K562 (cell line): Measurements from ENCODE around the gene ZSWIM4. TPM values are rescaled to one million over a fixed set of nuclear protein-coding genes. Genes with fewer than 3 reads are reported as not detected.

ENCODE experiments used
- ATAC-seq: fragments of 200-7000 bp; cut with Tn5 transposase; 3 replicates; pipeline ENCODE4 v1.9.1; 2020; ENCODE audit warnings: moderate library complexity
- BruUV-seq: library from RNA; stranded (reverse); fragments of 400-500 nt; replicated peaks from 2 replicates; lab custom pipeline; 2021; lab: Mats Ljungman, UMichigan
- CTCF ChIA-PET: fragments of 300-600 bp; formaldehyde crosslinking; extraction: SDS; loops from one replicate; lab custom pipeline; 2021; ENCODE audit warnings: low intra/inter-chr PET ratio; lab: Yijun Ruan, JAX
- POLR2A ChIA-PET: fragments of 300-600, 350-650 bp; sonication (Branson Sonifier 250); formaldehyde crosslinking; extraction: SDS; loops from one replicate; lab custom pipeline; 2021; ENCODE audit warnings: antibody characterized with exemption, inconsistent platforms; lab: Yijun Ruan, JAX
- DNase-seq, 4 experiments: peaks; one replicate each; pipeline versions ENCODE4 v3.0.0 to v3.0.0-alpha.2; 2011 to 2018; ENCODE audit warnings: low spot score in 3 of 4, mixed read lengths in 3 of 4; ENCODE audit errors: extremely low read depth in 1 of 4
- FAIRE-seq: peaks from 2 replicates; lab custom pipeline; 2011; peaks lifted over from hg19 to GRCh38; lab: Jason Lieb, UNC
- H2AFZ ChIP-seq: 2 replicates; pipeline ENCODE4 v1.6.0; 2011; ENCODE audit warnings: low read depth, low read length, control low read depth, inconsistent platforms
- H3K27ac ChIP-seq: fragments of 200-600 bp; 3 replicates; pipeline ENCODE4 v1.8.0; 2011; ENCODE audit warnings: low read depth, mild to moderate bottlenecking, control low read depth, inconsistent platforms, low read length, moderate library complexity, mixed read lengths; ENCODE audit errors: extremely low read depth
- H3K27me3 ChIP-seq, 2 experiments: fragments of 300-600 bp in 1 of 2; 2 replicates in 1 of 2; 3 replicates in 1 of 2; pipeline versions ENCODE4 v1.6.0 to v1.8.0; 2011; ENCODE audit warnings: inconsistent platforms in 2 of 2, low read length in 2 of 2, mild to moderate bottlenecking in 1 of 2, mixed read lengths in 1 of 2, moderate library complexity in 1 of 2; ENCODE audit not compliant: control insufficient read depth in 2 of 2, insufficient read depth in 2 of 2
- H3K36me3 ChIP-seq: fragments of 300-600 bp; 3 replicates; pipeline ENCODE4 v1.8.0; 2011; ENCODE audit warnings: mild to moderate bottlenecking, low read length, inconsistent platforms; ENCODE audit not compliant: control insufficient read depth, insufficient read depth
- H3K4me1 ChIP-seq, 2 experiments: fragments of 200-600 bp in 1 of 2; replicated peaks in 1 of 2; 2 replicates in 1 of 2; 3 replicates in 1 of 2; pipeline versions ENCODE4 v1.5.1 to v1.8.0; 2011; ENCODE audit warnings: inconsistent platforms in 2 of 2, low read length in 2 of 2, mild to moderate bottlenecking in 1 of 2, mixed read lengths in 1 of 2, moderate library complexity in 1 of 2; ENCODE audit not compliant: control insufficient read depth in 2 of 2, insufficient read depth in 2 of 2
- H3K4me2 ChIP-seq: 2 replicates; pipeline ENCODE4 v1.6.1; 2011; ENCODE audit warnings: low read length, control low read depth, inconsistent platforms, mixed read lengths; ENCODE audit not compliant: insufficient read depth
- H3K4me3 ChIP-seq: fragments of 200-600 bp; sonication (generic), shearing (Covaris generic); 2 replicates; pipeline ENCODE4 v1.5.1; 2016; ENCODE audit warnings: control low read depth, inconsistent platforms
- H3K79me2 ChIP-seq: fragments of 200-600 bp; 3 replicates; pipeline ENCODE4 v1.8.0; 2011; ENCODE audit warnings: low read length, inconsistent platforms; ENCODE audit not compliant: control insufficient read depth, insufficient read depth
- H3K9ac ChIP-seq, 2 experiments: 2 replicates each; pipeline versions ENCODE4 v1.6.0 to v1.6.1; 2011; ENCODE audit warnings: low read depth in 2 of 2, low read length in 2 of 2, control low read depth in 1 of 2, inconsistent platforms in 1 of 2, mild to moderate bottlenecking in 1 of 2, mixed read lengths in 1 of 2; ENCODE audit not compliant: insufficient read depth in 1 of 2
- H3K9me1 ChIP-seq: one replicate; pipeline ENCODE4 v1.6.0; 2011; ENCODE audit warnings: inconsistent platforms, mild to moderate bottlenecking, low read length, moderate library complexity; ENCODE audit not compliant: control insufficient read depth, insufficient read depth
- H3K9me3 ChIP-seq: replicated peaks from 2 replicates; pipeline ENCODE4 v1.5.1; 2011; ENCODE audit warnings: low read depth, low read length, inconsistent platforms; ENCODE audit not compliant: control insufficient read depth, insufficient read depth
- H4K20me1 ChIP-seq: replicated peaks from 2 replicates; pipeline ENCODE4 v1.6.1; 2011; ENCODE audit warnings: low read length, inconsistent platforms, mixed read lengths; ENCODE audit not compliant: control insufficient read depth, insufficient read depth
- CBX5 ChIP-seq: IDR thresholded peaks from 2 replicates; pipeline ENCODE4 v1.6.1; 2014; ENCODE audit warnings: low read depth, borderline replicate concordance
- CGGBP1 ChIP-seq: fragments of 250-450 bp; sonication (Bioruptor Pico); IDR thresholded peaks from 2 replicates; pipeline ENCODE4 v1.9.0; 2021; ENCODE audit warnings: mild to moderate bottlenecking
- CTBP1 ChIP-seq: fragments of 450-650 bp; IDR thresholded peaks from 2 replicates; pipeline ENCODE4 v1.6.1; 2016; ENCODE audit warnings: borderline replicate concordance
- FOXJ2 ChIP-seq: fragments of 200-800 bp; sonication (Bioruptor generic); IDR thresholded peaks from 2 replicates; pipeline ENCODE4 v1.6.1; 2016; ENCODE audit warnings: missing genetic modification characterization, missing compliant biosample characterization
- HDAC1 ChIP-seq, 2 experiments: fragments of 450-650 bp; IDR thresholded peaks; 2 replicates each; pipeline ENCODE4 v1.6.1; 2016 to 2017; ENCODE audit warnings: inconsistent platforms in 1 of 2, mild to moderate bottlenecking in 1 of 2, moderate library complexity in 1 of 2
- MAFG ChIP-seq: fragments of 450-650 bp; conservative IDR thresholded peaks from 2 replicates; pipeline ENCODE4 v1.6.1; 2016; ENCODE audit warnings: missing genetic modification characterization, missing compliant biosample characterization
- MCM5 ChIP-seq: fragments of 450-650 bp; IDR thresholded peaks from 2 replicates; pipeline ENCODE4 v1.6.1; 2016; ENCODE audit warnings: low read depth
- NFIC ChIP-seq: fragments of 450-650 bp; IDR thresholded peaks from 2 replicates; pipeline ENCODE4 v1.6.1; 2017; ENCODE audit warnings: mild to moderate bottlenecking, inconsistent platforms
- NR2C2 ChIP-seq, 2 experiments: fragments of 200-800 bp in 1 of 2; sonication (Bioruptor generic) in 1 of 2; sonication (generic) in 1 of 2; formaldehyde crosslinking in 1 of 2; IDR thresholded peaks; 2 replicates each; pipeline versions ENCODE4 v1.6.1 to v1.8.0; 2016 to 2022; ENCODE audit warnings: mild to moderate bottlenecking in 1 of 2, missing compliant biosample characterization in 1 of 2, missing genetic modification characterization in 1 of 2, missing genetic modification reagents in 1 of 2
- SMARCE1 ChIP-seq: fragments of 450-650 bp; IDR thresholded peaks from 2 replicates; pipeline ENCODE4 v1.7.1; 2016; ENCODE audit warnings: mild to moderate bottlenecking
- ZBTB17 ChIP-seq: fragments of 450-650 bp; formaldehyde crosslinking; IDR thresholded peaks from 2 replicates; pipeline ENCODE4 v1.4.0; 2020; ENCODE audit warnings: mild to moderate bottlenecking
- ZFP36 ChIP-seq: fragments of 150-350 bp; IDR thresholded peaks from 2 replicates; pipeline ENCODE4 v1.6.1; 2018; ENCODE audit warnings: low read length, low read depth; ENCODE audit not compliant: partially characterized antibody
- ZKSCAN1 ChIP-seq: fragments of 150-350 bp; IDR thresholded peaks from 2 replicates; pipeline ENCODE4 v1.6.1; 2016; ENCODE audit warnings: low read depth, low read length
- ZNF140 ChIP-seq: fragments of 250-450 bp; sonication (Bioruptor Pico); IDR thresholded peaks from 2 replicates; pipeline ENCODE4 v1.8.0; 2021; ENCODE audit warnings: moderate library complexity, mild to moderate bottlenecking, inconsistent platforms
- ZNF24 ChIP-seq: fragments of 450-650 bp; IDR thresholded peaks from 2 replicates; pipeline ENCODE4 v1.6.1; 2016
- ZNF77 ChIP-seq: fragments of 250-450 bp; sonication (Bioruptor Pico); IDR thresholded peaks from 2 replicates; pipeline ENCODE4 v1.5.0; 2020
- ZNF830 ChIP-seq: fragments of 250-450 bp; sonication (Bioruptor Pico); IDR thresholded peaks from 2 replicates; pipeline ENCODE4 v1.5.0; 2021; ENCODE audit warnings: mild to moderate bottlenecking
- ZSCAN32 ChIP-seq: fragments of 450-650 bp; formaldehyde crosslinking; IDR thresholded peaks from 2 replicates; pipeline ENCODE4 v1.4.0; 2020; ENCODE audit warnings: mild to moderate bottlenecking, moderate library complexity
- WGBS: fragments of 100-300 bp; shearing (Covaris generic); methylation state at CpG from one replicate; pipeline ENCODE4 v1.1.6; 2016; ENCODE audit warnings: low coverage, mixed read lengths; ENCODE audit not compliant: insufficient coverage; ENCODE audit errors: missing lambda C conversion rate; 5-methylcytosine and 5-hydroxymethylcytosine counted together
- in situ Hi-C: fragments of 300-500 bp; cut with MboI; formaldehyde crosslinking; loops from 4 replicates; pipeline ENCODE4 v1.15.0; 2018; ENCODE audit warnings: inconsistent platforms, mixed read lengths
- intact Hi-C: fragments of 100-400 bp; cut with micrococcal nuclease; formaldehyde crosslinking; loops from 2 replicates; pipeline ENCODE4 v1.14.2; 2022
- polyA plus RNA-seq, 8 experiments: library from polyadenylated mRNA; depleted of rRNA in 4 of 8; stranded (reverse) in 5 of 8; unstranded in 3 of 8; fragments of >200 nt; fragmentation: Nextera tagmentation in 2 of 8; fragmentation: Illumina TruSeq in 1 of 8; extraction: Ambion mirVana in 2 of 8; extraction: Trizol in 1 of 8; gene quantifications; 2 replicates each; pipeline versions ENCODE4 v1.2.1 to v1.2.3, GENCODE V29; 2011 to 2014; ENCODE audit warnings: inconsistent platforms in 1 of 8, missing spikeins in 1 of 8
- total RNA-seq, 7 experiments: library from RNA; depleted of rRNA in 6 of 7; stranded (reverse); fragments of >200 nt in 6 of 7; fragmentation: Illumina TruSeq in 2 of 7; extraction: Trizol in 2 of 7; gene quantifications; 2 replicates each; pipeline versions ENCODE4 v1.2.1 to v1.2.3, GENCODE V29; 2011 to 2021; ENCODE audit warnings: low replicate concordance in 1 of 7
- TF ChIP-seq, protein P1 (sequence below): fragments of 250-450 bp; sonication (Bioruptor Pico); IDR thresholded peaks from 2 replicates; pipeline ENCODE4 v1.4.0; 2020; ENCODE audit warnings: mild to moderate bottlenecking, moderate library complexity
- TF ChIP-seq, protein P2 (sequence below): fragments of 450-650 bp; IDR thresholded peaks from 2 replicates; pipeline ENCODE4 v1.6.1; 2016; ENCODE audit warnings: mild to moderate bottlenecking

ZSWIM4 gene
- total and polyA plus RNA-seq, 9 of the 15 experiments (the other 6 are each of a cell fraction or from before 2014, with no cell fraction given): 0.25 to 3.7 (median 0.79) TPM; not detected in 2

- TF ChIP-seq, protein P1, sequence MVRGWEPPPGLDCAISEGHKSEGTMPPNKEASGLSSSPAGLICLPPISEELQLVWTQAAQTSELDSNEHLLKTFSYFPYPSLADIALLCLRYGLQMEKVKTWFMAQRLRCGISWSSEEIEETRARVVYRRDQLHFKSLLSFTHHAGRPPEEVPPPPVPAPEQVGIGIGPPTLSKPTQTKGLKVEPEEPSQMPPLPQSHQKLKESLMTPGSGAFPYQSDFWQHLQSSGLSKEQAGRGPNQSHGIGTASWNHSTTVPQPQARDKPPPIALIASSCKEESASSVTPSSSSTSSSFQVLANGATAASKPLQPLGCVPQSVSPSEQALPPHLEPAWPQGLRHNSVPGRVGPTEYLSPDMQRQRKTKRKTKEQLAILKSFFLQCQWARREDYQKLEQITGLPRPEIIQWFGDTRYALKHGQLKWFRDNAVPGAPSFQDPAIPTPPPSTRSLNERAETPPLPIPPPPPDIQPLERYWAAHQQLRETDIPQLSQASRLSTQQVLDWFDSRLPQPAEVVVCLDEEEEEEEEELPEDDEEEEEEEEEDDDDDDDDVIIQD (CRISPR knock-in tag): no peak
- no peak for TF ChIP-seq ZNF77 (CRISPR knock-in tag)
- TF ChIP-seq CTBP1: peak; percentile 32; the same call in 1 of the 2 replicates
- no peak for TF ChIP-seq MCM5
- no peak for TF ChIP-seq NR2C2 (CRISPR knock-in tag; IDR thresholded peaks at IDR 0.05)
- no peak for TF ChIP-seq NR2C2 (tag; IDR thresholded peaks at IDR 0.05)
- no peak for TF ChIP-seq FOXJ2
- peak; percentile 30; the same call in 1 of the 2 replicates for TF ChIP-seq SMARCE1
- no peak for TF ChIP-seq ZNF140 (CRISPR knock-in tag)
- no peak for TF ChIP-seq NFIC
- no peak for TF ChIP-seq ZNF830 (CRISPR knock-in tag)
- TF ChIP-seq ZBTB17 (CRISPR knock-in tag): no peak
Observed at GRCh38 chr19:13856497-13856896, 61.3 kb downstream of the ZSWIM4 start (continued).

GRCh38 chr19:13859361-13859880 lies 64.2 kb downstream of the ZSWIM4 start:
- H3K4me3 ChIP-seq: no peak overlapping the region
- peak in 2 of 4 experiments; percentile 43 to 46 for DNase-seq
- in situ Hi-C loops: no loop called here
- no peak for FAIRE-seq
- ChIA-PET CTCF (no interaction called here), POLR2A (no interaction called here)
- no peaks in the 10 kb centered on the region for H3K9me3 ChIP-seq
- ATAC-seq: no peak
- no peak overlapping the region for H3K4me2 ChIP-seq
- intact Hi-C loops: no loop called here
- no peak overlapping the region for H2AFZ ChIP-seq
- H3K4me1 ChIP-seq: peaks cover 17 to 27% of the 10 kb centered on the region in 2 experiments
- no peak overlapping the region for H3K27ac ChIP-seq
- H3K9ac ChIP-seq: no peak overlapping the region
- H3K79me2 ChIP-seq: no peaks in the 10 kb centered on the region
- 87% methylated on average over 3 of the region's 3 CpGs for WGBS
- no TSS peak for BruUV-seq
- H4K20me1 ChIP-seq: no peaks in the 10 kb centered on the region
- H3K9me1 ChIP-seq: no peaks in the 10 kb centered on the region
- H3K36me3 ChIP-seq: no peaks in the 10 kb centered on the region
- peaks cover 3 to 4% of the 10 kb centered on the region in 2 experiments; a peak in 4 of 5 replicates for H3K27me3 ChIP-seq
- TF ChIP-seq CBX5 (no peak), HDAC1 (IDR thresholded peaks at IDR 0.05) (0 out of 4 replicates have a peak, but pooled peaks of 1 of the 2 experiments have one; percentile 17), MAFG (no peak), ZSCAN32 (CRISPR knock-in tag) (no peak), ZNF24 (peak; percentile 74; the same call in 1 of the 2 replicates), CGGBP1 (CRISPR knock-in tag) (no peak), ZKSCAN1 (no peak), ZFP36 (peak; percentile 98)
- TF ChIP-seq, protein P2, sequence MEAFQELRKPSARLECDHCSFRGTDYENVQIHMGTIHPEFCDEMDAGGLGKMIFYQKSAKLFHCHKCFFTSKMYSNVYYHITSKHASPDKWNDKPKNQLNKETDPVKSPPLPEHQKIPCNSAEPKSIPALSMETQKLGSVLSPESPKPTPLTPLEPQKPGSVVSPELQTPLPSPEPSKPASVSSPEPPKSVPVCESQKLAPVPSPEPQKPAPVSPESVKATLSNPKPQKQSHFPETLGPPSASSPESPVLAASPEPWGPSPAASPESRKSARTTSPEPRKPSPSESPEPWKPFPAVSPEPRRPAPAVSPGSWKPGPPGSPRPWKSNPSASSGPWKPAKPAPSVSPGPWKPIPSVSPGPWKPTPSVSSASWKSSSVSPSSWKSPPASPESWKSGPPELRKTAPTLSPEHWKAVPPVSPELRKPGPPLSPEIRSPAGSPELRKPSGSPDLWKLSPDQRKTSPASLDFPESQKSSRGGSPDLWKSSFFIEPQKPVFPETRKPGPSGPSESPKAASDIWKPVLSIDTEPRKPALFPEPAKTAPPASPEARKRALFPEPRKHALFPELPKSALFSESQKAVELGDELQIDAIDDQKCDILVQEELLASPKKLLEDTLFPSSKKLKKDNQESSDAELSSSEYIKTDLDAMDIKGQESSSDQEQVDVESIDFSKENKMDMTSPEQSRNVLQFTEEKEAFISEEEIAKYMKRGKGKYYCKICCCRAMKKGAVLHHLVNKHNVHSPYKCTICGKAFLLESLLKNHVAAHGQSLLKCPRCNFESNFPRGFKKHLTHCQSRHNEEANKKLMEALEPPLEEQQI: no peak
